Type B pancreatic cell (in vitro differentiated cells): Measurements from ENCODE around the gene C8G. TPM values are rescaled to one million over a fixed set of nuclear protein-coding genes. Genes with fewer than 3 reads are reported as not detected.

Experiments
- DNase-seq: peaks from one replicate; pipeline ENCODE4 v3.0.0; 2021; ENCODE audit warnings: mixed read lengths; ENCODE audit not compliant: unreplicated experiment; ENCODE audit errors: extremely low spot score
- H3K27ac Mint-ChIP-seq: 2 replicates; pipeline ENCODE4 v1.8.0; 2021; ENCODE audit warnings: mild to moderate bottlenecking, mixed read lengths
- H3K27me3 Mint-ChIP-seq: 2 replicates; pipeline ENCODE4 v1.8.0; 2021; ENCODE audit warnings: mixed read lengths
- H3K36me3 Mint-ChIP-seq: 2 replicates; pipeline ENCODE4 v1.8.0; 2021; ENCODE audit warnings: mixed read lengths
- H3K4me1 Mint-ChIP-seq: one replicate; pipeline ENCODE4 v1.8.0; 2021; ENCODE audit warnings: mixed read lengths; ENCODE audit not compliant: unreplicated experiment
- H3K4me3 Mint-ChIP-seq: 2 replicates; pipeline ENCODE4 v1.8.0; 2021; ENCODE audit warnings: mild to moderate bottlenecking, mixed read lengths
- H3K9me3 Mint-ChIP-seq: 2 replicates; pipeline ENCODE4 v1.8.0; 2021; ENCODE audit warnings: mixed read lengths
- CTCF ChIP-seq: fragments of 200-600 bp; sonication (generic); conservative IDR thresholded peaks from 2 replicates; pipeline ENCODE4 v1.5.0; 2021; ENCODE audit warnings: antibody characterized with exemption, mild to moderate bottlenecking
- total RNA-seq: library from RNA; stranded (reverse); gene quantifications from 2 replicates; pipeline ENCODE4 v1.2.1, GENCODE V29; 2021; ENCODE audit warnings: low replicate concordance

Gene C8G
- total RNA-seq, 1 donor from 2014 or later, result 2.8 TPM

DNA sequence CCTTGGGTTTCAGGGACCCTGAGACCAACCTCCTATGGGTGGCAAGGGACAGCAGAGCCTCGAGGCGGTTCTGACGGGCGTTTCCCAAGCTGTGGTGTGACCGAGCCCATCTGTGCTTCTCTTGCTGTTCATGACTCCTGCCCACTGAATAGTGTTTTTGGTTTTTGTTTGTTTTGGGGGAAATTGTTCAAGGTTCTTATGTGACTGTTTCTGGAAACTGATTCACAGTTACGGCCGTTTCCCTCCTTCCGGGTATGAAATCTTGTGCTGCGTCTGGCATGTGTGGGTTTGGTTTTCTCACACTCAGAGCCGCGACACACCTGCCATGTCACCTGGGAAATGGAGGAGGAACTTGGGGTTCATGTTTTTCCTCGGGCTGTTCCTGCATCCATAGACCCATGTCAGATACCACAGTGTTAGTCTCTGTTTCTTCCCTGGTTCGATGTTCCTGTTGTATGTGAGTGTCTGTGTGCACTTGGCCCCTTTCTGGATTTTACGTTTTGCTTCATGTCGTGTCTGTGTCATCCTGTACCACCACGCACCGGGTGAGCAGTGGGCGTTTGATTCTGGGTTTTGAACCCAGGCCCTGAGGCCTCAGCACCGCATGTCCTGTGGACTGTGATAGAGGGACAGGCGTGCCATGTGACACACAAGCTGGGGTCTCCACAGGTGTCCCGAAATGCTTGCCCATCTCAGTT is 29.3 kb upstream of the C8G start:
- no peak for TF ChIP-seq CTCF
- Mint-ChIP-seq H3K27ac (no peak overlapping the region), H3K36me3 (peaks cover 9% of the 10 kb centered on the region), H3K27me3 (no peaks in the 10 kb centered on the region), H3K9me3 (no peaks in the 10 kb centered on the region), H3K4me3 (no peak overlapping the region), H3K4me1 (no peaks in the 10 kb centered on the region)
- DNase-seq, result no peak

- Mint-ChIP-seq H3K27me3 (no peaks in the 10 kb centered on the region), H3K9me3 (no peaks in the 10 kb centered on the region), H3K27ac (no peak overlapping the region), H3K36me3 (peaks cover 9% of the 10 kb centered on the region), H3K4me1 (no peaks in the 10 kb centered on the region), H3K4me3 (no peak overlapping the region)
- no peak for TF ChIP-seq CTCF
- no peak for DNase-seq
Measured at GRCh38 chr9:136916330-136917184, 28.5 kb upstream of the C8G start.

DNA sequence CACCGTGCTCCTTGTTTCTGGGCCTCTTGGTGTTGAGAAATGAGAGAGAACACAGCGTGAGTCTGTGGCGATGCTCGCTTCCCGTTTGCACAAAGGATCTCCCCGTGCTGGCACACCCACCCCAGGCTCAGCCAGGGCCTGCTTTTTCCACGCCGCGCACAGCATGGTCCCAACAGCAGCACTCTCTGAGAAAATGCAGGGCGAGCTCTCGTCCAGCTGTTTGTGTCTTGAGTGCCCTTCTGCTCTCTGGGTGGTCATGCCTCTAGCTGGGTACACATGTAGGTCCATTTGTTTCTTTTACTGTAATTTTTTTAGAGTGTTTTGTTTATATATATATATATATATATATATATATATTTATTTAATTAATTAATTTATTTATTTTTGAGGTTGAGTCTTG is 27.1 kb upstream of the C8G start:
- no peak for DNase-seq
- Mint-ChIP-seq H3K27ac (no peak overlapping the region), H3K4me3 (no peak overlapping the region), H3K4me1 (no peaks in the 10 kb centered on the region), H3K9me3 (no peaks in the 10 kb centered on the region), H3K27me3 (no peaks in the 10 kb centered on the region), H3K36me3 (peaks cover 9% of the 10 kb centered on the region)
- no peak for TF ChIP-seq CTCF

GRCh38 chr9:136920069-136920468 is 25.0 kb upstream of the C8G start:
- H3K4me3 Mint-ChIP-seq, result no peak overlapping the region
- TF ChIP-seq CTCF, result no peak
- H3K9me3 Mint-ChIP-seq, result no peaks in the 10 kb centered on the region
- DNase-seq, result no peak
- no peak overlapping the region for H3K27ac Mint-ChIP-seq
- no peaks in the 10 kb centered on the region for H3K4me1 Mint-ChIP-seq
- H3K27me3 Mint-ChIP-seq, result no peaks in the 10 kb centered on the region
- peaks cover 6% of the 10 kb centered on the region for H3K36me3 Mint-ChIP-seq

GRCh38 chr9:136920734-136921231 is 24.3 kb upstream of the C8G start:
- DNase-seq, result no peak
- Mint-ChIP-seq H3K36me3 (peaks cover 6% of the 10 kb centered on the region), H3K9me3 (no peaks in the 10 kb centered on the region), H3K4me1 (no peaks in the 10 kb centered on the region), H3K27ac (no peak overlapping the region), H3K4me3 (no peak overlapping the region), H3K27me3 (no peaks in the 10 kb centered on the region)
- no peak for TF ChIP-seq CTCF
